Testis (tissue), 2 donors: ENCODE data around the gene SOCS7.

Experiments
- POLR2A ChIP-seq: fragments of 450-650 bp; IDR thresholded peaks from one replicate; pipeline ENCODE4 v1.6.1; 2017; ENCODE audit warnings: antibody characterized with exemption, mild to moderate bottlenecking, moderate library complexity
- TF ChIP-seq, protein P1 (sequence below), 3 experiments: fragments of 450-650 bp in 2 of 3; fragments of 200-600 bp in 1 of 3; sonication (generic) in 1 of 3; IDR thresholded peaks; one replicate each; pipeline ENCODE4 v1.5.1; 2016 to 2019; ENCODE audit warnings: antibody characterized with exemption in 3 of 3, mild to moderate bottlenecking in 2 of 3, moderate library complexity in 1 of 3

- TF ChIP-seq, protein P1, sequence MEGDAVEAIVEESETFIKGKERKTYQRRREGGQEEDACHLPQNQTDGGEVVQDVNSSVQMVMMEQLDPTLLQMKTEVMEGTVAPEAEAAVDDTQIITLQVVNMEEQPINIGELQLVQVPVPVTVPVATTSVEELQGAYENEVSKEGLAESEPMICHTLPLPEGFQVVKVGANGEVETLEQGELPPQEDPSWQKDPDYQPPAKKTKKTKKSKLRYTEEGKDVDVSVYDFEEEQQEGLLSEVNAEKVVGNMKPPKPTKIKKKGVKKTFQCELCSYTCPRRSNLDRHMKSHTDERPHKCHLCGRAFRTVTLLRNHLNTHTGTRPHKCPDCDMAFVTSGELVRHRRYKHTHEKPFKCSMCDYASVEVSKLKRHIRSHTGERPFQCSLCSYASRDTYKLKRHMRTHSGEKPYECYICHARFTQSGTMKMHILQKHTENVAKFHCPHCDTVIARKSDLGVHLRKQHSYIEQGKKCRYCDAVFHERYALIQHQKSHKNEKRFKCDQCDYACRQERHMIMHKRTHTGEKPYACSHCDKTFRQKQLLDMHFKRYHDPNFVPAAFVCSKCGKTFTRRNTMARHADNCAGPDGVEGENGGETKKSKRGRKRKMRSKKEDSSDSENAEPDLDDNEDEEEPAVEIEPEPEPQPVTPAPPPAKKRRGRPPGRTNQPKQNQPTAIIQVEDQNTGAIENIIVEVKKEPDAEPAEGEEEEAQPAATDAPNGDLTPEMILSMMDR (IDR thresholded peaks at IDR 0.05) = no peak
- TF ChIP-seq POLR2A = no peak
Measured at GRCh38 chr17:38441429-38442061, 89.9 kb downstream of the SOCS7 start.
